IMR-90 (cell line): ENCODE data around the gene ADCYAP1R1. TPM values are rescaled to one million over a fixed set of nuclear protein-coding genes. Genes with fewer than 3 reads are reported as not detected.

ENCODE experiments used
- ATAC-seq: fragments of 200-7000 bp; cut with Tn5 transposase; 2 replicates; pipeline ENCODE4 v1.9.1; 2020; ENCODE audit warnings: low read depth, mild to moderate bottlenecking, moderate library complexity
- BruUV-seq: library from RNA; stranded (reverse); fragments of 400-500 nt; replicated peaks from 2 replicates; lab custom pipeline; 2021; lab: Mats Ljungman, UMichigan
- CTCF ChIA-PET: fragments of 300-600 bp; formaldehyde crosslinking; extraction: SDS; loops from one replicate; lab custom pipeline; 2021; ENCODE audit warnings: antibody characterized with exemption; lab: Yijun Ruan, JAX
- POLR2A ChIA-PET: fragments of 300-600 bp; sonication (Branson Sonifier 250); formaldehyde crosslinking; loops from one replicate; lab custom pipeline; 2022; ENCODE audit warnings: antibody characterized with exemption; ENCODE audit not compliant: unreplicated experiment; lab: Charles Lee
- DNase-seq: peaks from one replicate; pipeline ENCODE4 v3.0.0; 2013
- H2AFZ ChIP-seq: replicated peaks from 2 replicates; pipeline ENCODE3; 2013; ENCODE audit warnings: low read length, mild to moderate bottlenecking; ENCODE audit not compliant: poor library complexity
- H2AK5ac ChIP-seq: 2 replicates; pipeline ENCODE4 v1.6.1; 2013; ENCODE audit warnings: low read depth, low read length, inconsistent platforms
- H2AK9ac ChIP-seq: replicated peaks from 2 replicates; pipeline ENCODE3; 2013; ENCODE audit warnings: mild to moderate bottlenecking, low read depth, low read length, moderate library complexity; ENCODE audit not compliant: poor library complexity
- H2BK120ac ChIP-seq: 2 replicates; pipeline ENCODE4 v1.6.1; 2013; ENCODE audit warnings: low read depth, low read length, inconsistent platforms
- H2BK15ac ChIP-seq: 3 replicates; pipeline ENCODE4 v1.6.1; 2013; ENCODE audit warnings: low read depth, low read length, inconsistent platforms
- H2BK20ac ChIP-seq: 2 replicates; pipeline ENCODE4 v1.6.1; 2013; ENCODE audit warnings: low read depth, mild to moderate bottlenecking, inconsistent platforms, low read length, moderate library complexity
- H2BK5ac ChIP-seq: 2 replicates; pipeline ENCODE4 v1.6.1; 2013; ENCODE audit warnings: mild to moderate bottlenecking, low read depth, low read length, inconsistent platforms; ENCODE audit not compliant: poor library complexity, severe bottlenecking
- H3K14ac ChIP-seq: replicated peaks from 2 replicates; pipeline ENCODE4 v1.6.1; 2013; ENCODE audit warnings: low read depth, low read length, inconsistent platforms
- H3K18ac ChIP-seq: 2 replicates; pipeline ENCODE4 v1.6.1; 2013; ENCODE audit warnings: low read depth, low read length, control low read depth
- H3K23ac ChIP-seq: 2 replicates; pipeline ENCODE4 v1.6.1; 2013; ENCODE audit warnings: low read depth, low read length, inconsistent platforms
- H3K27ac ChIP-seq: 2 replicates; pipeline ENCODE4 v1.5.1; 2013; ENCODE audit warnings: mild to moderate bottlenecking, control low read depth, low read length; ENCODE audit not compliant: insufficient read depth
- H3K27me3 ChIP-seq: 2 replicates; pipeline ENCODE4 v1.6.1; 2013; ENCODE audit warnings: low read length; ENCODE audit not compliant: control insufficient read depth, insufficient read depth
- H3K36me3 ChIP-seq: 2 replicates; pipeline ENCODE4 v1.6.1; 2013; ENCODE audit warnings: low read length, mixed read lengths; ENCODE audit not compliant: control insufficient read depth, insufficient read depth
- H3K4ac ChIP-seq: 2 replicates; pipeline ENCODE4 v1.6.1; 2013; ENCODE audit warnings: low read depth, low read length, inconsistent platforms
- H3K4me1 ChIP-seq: 2 replicates; pipeline ENCODE4 v1.6.1; 2013; ENCODE audit warnings: low read length, mixed read lengths; ENCODE audit not compliant: control insufficient read depth, insufficient read depth
- H3K4me2 ChIP-seq: 2 replicates; pipeline ENCODE4 v1.6.1; 2013; ENCODE audit warnings: low read depth, mild to moderate bottlenecking, control low read depth, low read length, moderate library complexity
- H3K4me3 ChIP-seq: 2 replicates; pipeline ENCODE4 v1.5.1; 2013; ENCODE audit warnings: low read depth, mild to moderate bottlenecking, control low read depth, low read length, moderate library complexity; ENCODE audit not compliant: insufficient read depth
- H3K56ac ChIP-seq: 2 replicates; pipeline ENCODE4 v1.6.1; 2013; ENCODE audit warnings: low read length, inconsistent platforms; ENCODE audit not compliant: insufficient read depth; ENCODE audit errors: extremely low read depth
- H3K79me1 ChIP-seq, 2 experiments: 2 replicates each; pipeline ENCODE4 v1.6.1; 2013; ENCODE audit warnings: low read length in 2 of 2, inconsistent platforms in 1 of 2, low read depth in 1 of 2
- H3K9ac ChIP-seq: 2 replicates; pipeline ENCODE4 v1.6.1; 2013; ENCODE audit warnings: low read depth, low read length, control low read depth
- H3K9me1 ChIP-seq: 2 replicates; pipeline ENCODE4 v1.6.1; 2013; ENCODE audit warnings: low read length, inconsistent platforms; ENCODE audit not compliant: insufficient read depth
- H3K9me3 ChIP-seq: 2 replicates; pipeline ENCODE4 v1.6.1; 2013; ENCODE audit warnings: low read length; ENCODE audit not compliant: control insufficient read depth, insufficient read depth
- H4K20me1 ChIP-seq: 2 replicates; pipeline ENCODE4 v1.6.1; 2013; ENCODE audit warnings: low read length, inconsistent platforms; ENCODE audit not compliant: insufficient read depth
- H4K5ac ChIP-seq: 2 replicates; pipeline ENCODE4 v1.6.1; 2013; ENCODE audit warnings: mild to moderate bottlenecking, low read depth, low read length, control low read depth
- H4K8ac ChIP-seq, 2 experiments: 2 replicates each; pipeline ENCODE4 v1.6.1; 2013; ENCODE audit warnings: low read depth in 2 of 2, low read length in 2 of 2, control low read depth in 1 of 2, inconsistent platforms in 1 of 2
- H4K91ac ChIP-seq: 2 replicates; pipeline ENCODE4 v1.6.1; 2013; ENCODE audit warnings: low read depth, low read length, inconsistent platforms; ENCODE audit not compliant: insufficient read depth
- BHLHE40 ChIP-seq: fragments of 150-350 bp; IDR thresholded peaks from 2 replicates; pipeline ENCODE4 v1.6.1; 2016; ENCODE audit warnings: mild to moderate bottlenecking, low read depth, low read length
- CEBPB ChIP-seq: IDR thresholded peaks from 2 replicates; pipeline ENCODE4 v1.6.1; 2012; ENCODE audit warnings: low read depth, low read length, improper control_type of control experiment
- CHD1 ChIP-seq: IDR thresholded peaks from 2 replicates; pipeline ENCODE4 v1.6.1; 2012; ENCODE audit warnings: low read depth, low read length, improper control_type of control experiment
- FOS ChIP-seq: fragments of 150-350 bp; IDR thresholded peaks from 2 replicates; pipeline ENCODE4 v1.6.1; 2016; ENCODE audit warnings: low read depth, low read length
- MAFK ChIP-seq: IDR thresholded peaks from 2 replicates; pipeline ENCODE4 v1.6.1; 2012; ENCODE audit warnings: low read depth, low read length, improper control_type of control experiment
- MAZ ChIP-seq: IDR thresholded peaks from 2 replicates; pipeline ENCODE4 v1.6.1; 2012; ENCODE audit warnings: low read depth, mild to moderate bottlenecking, low read length, improper control_type of control experiment, moderate library complexity, borderline replicate concordance
- MXI1 ChIP-seq: IDR thresholded peaks from 2 replicates; pipeline ENCODE4 v1.6.1; 2012; ENCODE audit warnings: low read depth, mild to moderate bottlenecking, low read length, moderate library complexity, borderline replicate concordance
- NFE2L2 ChIP-seq: fragments of 150-350 bp; IDR thresholded peaks from 2 replicates; pipeline ENCODE4 v1.6.1; 2016; ENCODE audit warnings: low read depth, mild to moderate bottlenecking, low read length
- POLR2A ChIP-seq: IDR thresholded peaks from 2 replicates; pipeline ENCODE4 v1.6.1; 2012; ENCODE audit warnings: mild to moderate bottlenecking, low read depth, low read length
- RAD21 ChIP-seq: IDR thresholded peaks from 2 replicates; pipeline ENCODE4 v1.6.1; 2012; ENCODE audit warnings: low read length, improper control_type of control experiment
- RCOR1 ChIP-seq: IDR thresholded peaks from 2 replicates; pipeline ENCODE4 v1.6.1; 2012; ENCODE audit warnings: mild to moderate bottlenecking, low read length, improper control_type of control experiment; ENCODE audit not compliant: insufficient replicate concordance
- RFX5 ChIP-seq: IDR thresholded peaks from 2 replicates; pipeline ENCODE4 v1.8.0; 2012; ENCODE audit warnings: low read depth, mild to moderate bottlenecking, low read length, moderate library complexity
- SMC3 ChIP-seq: fragments of 150-350 bp; IDR thresholded peaks from 2 replicates; pipeline ENCODE4 v1.6.1; 2016; ENCODE audit warnings: low read depth, mild to moderate bottlenecking, antibody characterized with exemption, low read length, moderate library complexity
- WGBS, 2 experiments: methylation state at CpG; one replicate each; pipeline versions ENCODE4 v1.1.5 to v1.1.7; 2013; ENCODE audit warnings: missing lambda C conversion rate in 2 of 2; ENCODE audit not compliant: insufficient read length in 1 of 2; ENCODE audit errors: extremely low coverage in 2 of 2; 5-methylcytosine and 5-hydroxymethylcytosine counted together
- dilution Hi-C: fragments of 300-500 bp; cut with HindIII; formaldehyde crosslinking; loops from one replicate; pipeline ENCODE4 v1.14.3; 2018; ENCODE audit warnings: low sequenced_read_pairs; ENCODE audit not compliant: unreplicated experiment
- in situ Hi-C: fragments of 300-500 bp; cut with MboI; formaldehyde crosslinking; loops from 3 replicates; pipeline ENCODE4 v1.14.3; 2019; ENCODE audit warnings: low sequenced_read_pairs, inconsistent platforms, mixed read lengths
- intact Hi-C: fragments of 100-400 bp; cut with micrococcal nuclease; formaldehyde crosslinking; loops from 2 replicates; pipeline ENCODE4 v1.10.0; 2022
- polyA plus RNA-seq, 3 experiments: library from polyadenylated mRNA; depleted of rRNA; stranded (reverse); fragments of >200 nt; gene quantifications; 2 replicates each; pipeline ENCODE4 v1.2.3, GENCODE V29; 2012; ENCODE audit warnings: low replicate concordance in 1 of 3
- total RNA-seq: library from RNA; depleted of rRNA; stranded (reverse); fragments of >200 nt; gene quantifications from 2 replicates; pipeline ENCODE4 v1.2.3, GENCODE V29; 2012
- TF ChIP-seq, protein P1 (sequence below): conservative IDR thresholded peaks from 2 replicates; pipeline ENCODE4 v1.5.1; 2012; ENCODE audit warnings: mild to moderate bottlenecking, low read depth, low read length, improper control_type of control experiment
- TF ChIP-seq, protein P2 (sequence below): fragments of 150-350 bp; IDR thresholded peaks from 2 replicates; pipeline ENCODE4 v1.6.1; 2016; ENCODE audit warnings: low read depth, mild to moderate bottlenecking, low read length, moderate library complexity, borderline replicate concordance
- TF ChIP-seq, protein P3 (sequence below): fragments of 150-350 bp; IDR thresholded peaks from 2 replicates; pipeline ENCODE4 v1.6.1; 2017; ENCODE audit warnings: mild to moderate bottlenecking, antibody characterized with exemption, low read length, low read depth

The ADCYAP1R1 gene
- total and polyA plus RNA-seq, 2 of the 4 experiments (the other 2 are of a cell fraction): not detected

DNA sequence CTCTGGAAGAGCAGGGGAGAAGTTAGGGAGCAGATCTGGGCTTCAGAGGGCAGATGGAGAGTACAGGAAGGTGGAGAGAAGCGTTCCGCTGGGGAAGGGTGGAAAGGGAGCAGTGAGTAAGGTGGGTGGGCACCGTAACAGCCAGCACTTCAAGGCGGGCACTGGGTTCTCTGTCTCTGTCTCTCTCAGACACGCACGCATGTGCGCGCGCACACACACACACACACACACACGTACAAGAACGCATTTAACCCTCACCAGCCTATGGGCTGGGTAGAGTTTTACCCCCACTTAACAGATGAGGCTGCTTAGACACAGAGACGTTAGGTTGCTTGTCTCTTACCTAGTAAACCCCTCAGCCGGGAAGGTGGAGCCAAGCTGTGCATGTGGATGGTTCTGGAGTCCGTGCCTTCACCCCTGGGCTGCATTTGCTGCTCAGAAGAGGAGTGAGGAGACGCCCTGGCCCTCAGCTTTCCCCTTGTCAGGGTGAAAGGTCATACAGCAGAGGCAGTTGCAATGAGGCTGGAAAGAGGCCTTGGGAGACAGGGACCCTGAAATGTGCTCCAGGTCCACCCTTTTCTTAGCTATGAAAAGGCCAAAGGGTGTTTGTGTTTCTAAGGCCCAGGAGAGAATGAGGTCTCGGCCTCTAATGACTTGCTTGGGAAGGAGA, 16.0 kb downstream of the ADCYAP1R1 start:
- CTCF ChIA-PET: no interaction called here
- H3K23ac ChIP-seq: no peak overlapping the region
- BruUV-seq: no TSS peak
- no peak overlapping the region for H3K4ac ChIP-seq
- no peak overlapping the region for H2AK9ac ChIP-seq
- H3K14ac ChIP-seq: no peak overlapping the region
- H3K4me2 ChIP-seq: no peak overlapping the region
- no peaks in the 10 kb centered on the region for H3K79me1 ChIP-seq
- no peak overlapping the region for H2BK5ac ChIP-seq
- no peak overlapping the region for H3K27ac ChIP-seq
- in situ Hi-C loops (no loop called here), intact Hi-C loops (no loop called here), dilution Hi-C loops (no loop called here)
- H3K9me3 ChIP-seq: no peaks in the 10 kb centered on the region
- DNase-seq: no peak
- no peak overlapping the region for H2BK15ac ChIP-seq
- no peaks in the 10 kb centered on the region for H4K20me1 ChIP-seq
- TF ChIP-seq RCOR1: no peak
- no peak for TF ChIP-seq NFE2L2
- no peak for TF ChIP-seq MAZ
- TF ChIP-seq FOS: no peak
- no peak for TF ChIP-seq MXI1
- no peak for TF ChIP-seq CHD1
- TF ChIP-seq, protein P1, sequence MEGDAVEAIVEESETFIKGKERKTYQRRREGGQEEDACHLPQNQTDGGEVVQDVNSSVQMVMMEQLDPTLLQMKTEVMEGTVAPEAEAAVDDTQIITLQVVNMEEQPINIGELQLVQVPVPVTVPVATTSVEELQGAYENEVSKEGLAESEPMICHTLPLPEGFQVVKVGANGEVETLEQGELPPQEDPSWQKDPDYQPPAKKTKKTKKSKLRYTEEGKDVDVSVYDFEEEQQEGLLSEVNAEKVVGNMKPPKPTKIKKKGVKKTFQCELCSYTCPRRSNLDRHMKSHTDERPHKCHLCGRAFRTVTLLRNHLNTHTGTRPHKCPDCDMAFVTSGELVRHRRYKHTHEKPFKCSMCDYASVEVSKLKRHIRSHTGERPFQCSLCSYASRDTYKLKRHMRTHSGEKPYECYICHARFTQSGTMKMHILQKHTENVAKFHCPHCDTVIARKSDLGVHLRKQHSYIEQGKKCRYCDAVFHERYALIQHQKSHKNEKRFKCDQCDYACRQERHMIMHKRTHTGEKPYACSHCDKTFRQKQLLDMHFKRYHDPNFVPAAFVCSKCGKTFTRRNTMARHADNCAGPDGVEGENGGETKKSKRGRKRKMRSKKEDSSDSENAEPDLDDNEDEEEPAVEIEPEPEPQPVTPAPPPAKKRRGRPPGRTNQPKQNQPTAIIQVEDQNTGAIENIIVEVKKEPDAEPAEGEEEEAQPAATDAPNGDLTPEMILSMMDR: no peak
- TF ChIP-seq RFX5: no peak
- TF ChIP-seq RAD21: no peak
- TF ChIP-seq, protein P2, sequence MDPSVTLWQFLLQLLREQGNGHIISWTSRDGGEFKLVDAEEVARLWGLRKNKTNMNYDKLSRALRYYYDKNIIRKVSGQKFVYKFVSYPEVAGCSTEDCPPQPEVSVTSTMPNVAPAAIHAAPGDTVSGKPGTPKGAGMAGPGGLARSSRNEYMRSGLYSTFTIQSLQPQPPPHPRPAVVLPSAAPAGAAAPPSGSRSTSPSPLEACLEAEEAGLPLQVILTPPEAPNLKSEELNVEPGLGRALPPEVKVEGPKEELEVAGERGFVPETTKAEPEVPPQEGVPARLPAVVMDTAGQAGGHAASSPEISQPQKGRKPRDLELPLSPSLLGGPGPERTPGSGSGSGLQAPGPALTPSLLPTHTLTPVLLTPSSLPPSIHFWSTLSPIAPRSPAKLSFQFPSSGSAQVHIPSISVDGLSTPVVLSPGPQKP: no peak
- TF ChIP-seq CEBPB: no peak
- TF ChIP-seq MAFK: no peak
- TF ChIP-seq, protein P3, sequence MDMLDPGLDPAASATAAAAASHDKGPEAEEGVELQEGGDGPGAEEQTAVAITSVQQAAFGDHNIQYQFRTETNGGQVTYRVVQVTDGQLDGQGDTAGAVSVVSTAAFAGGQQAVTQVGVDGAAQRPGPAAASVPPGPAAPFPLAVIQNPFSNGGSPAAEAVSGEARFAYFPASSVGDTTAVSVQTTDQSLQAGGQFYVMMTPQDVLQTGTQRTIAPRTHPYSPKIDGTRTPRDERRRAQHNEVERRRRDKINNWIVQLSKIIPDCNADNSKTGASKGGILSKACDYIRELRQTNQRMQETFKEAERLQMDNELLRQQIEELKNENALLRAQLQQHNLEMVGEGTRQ: no peak
- TF ChIP-seq POLR2A: no peak
- no peak for TF ChIP-seq BHLHE40
- no peak for TF ChIP-seq SMC3
- no peak overlapping the region for H2AK5ac ChIP-seq
- H3K4me3 ChIP-seq: no peak overlapping the region
- 0% methylated on average over 1 of the region's 16 CpGs; no CpG with 5 or more reads in 1 of the 2 experiments for WGBS, 2 experiments
- H4K5ac ChIP-seq: no peak overlapping the region
- no peak overlapping the region for H2AFZ ChIP-seq
- POLR2A ChIA-PET: no interaction called here
- no peak overlapping the region for H4K8ac ChIP-seq
- no peak for ATAC-seq
- H3K27me3 ChIP-seq: peaks cover 10% of the 10 kb centered on the region; the same call in 1 of the 2 replicates
- no peak overlapping the region for H2BK120ac ChIP-seq
- no peak overlapping the region for H3K56ac ChIP-seq
- no peaks in the 10 kb centered on the region for H3K4me1 ChIP-seq
- no peak overlapping the region for H2BK20ac ChIP-seq
- H3K9ac ChIP-seq: no peak overlapping the region
- no peak overlapping the region for H3K18ac ChIP-seq
- no peaks in the 10 kb centered on the region for H3K9me1 ChIP-seq
- no peak overlapping the region for H4K91ac ChIP-seq
- H3K36me3 ChIP-seq: no peaks in the 10 kb centered on the region
